Stimulated activated naive CD8-positive, alpha-beta T cell treated with anti-CD3 and anti-CD28 coated beads, Interleukin-15, Interleukin-2, amounts not matched to agents 100 U/mL and 50 U/mL, for 24 hours (primary cell): ENCODE measurements around the gene CIITA.
"Not testable (repeated sequence)": the region's sequence is repeated elsewhere in the genome, so short reads cannot be mapped to it uniquely, and the experiment has no call there.

Experiments used
- ATAC-seq: fragments of 150-1000 bp; cut with Tn5 transposase; one replicate; pipeline ENCODE4 v1.10.0; 2021
- DNase-seq: peaks from one replicate; pipeline ENCODE4 v3.0.0; 2021

The CIITA gene

DNA sequence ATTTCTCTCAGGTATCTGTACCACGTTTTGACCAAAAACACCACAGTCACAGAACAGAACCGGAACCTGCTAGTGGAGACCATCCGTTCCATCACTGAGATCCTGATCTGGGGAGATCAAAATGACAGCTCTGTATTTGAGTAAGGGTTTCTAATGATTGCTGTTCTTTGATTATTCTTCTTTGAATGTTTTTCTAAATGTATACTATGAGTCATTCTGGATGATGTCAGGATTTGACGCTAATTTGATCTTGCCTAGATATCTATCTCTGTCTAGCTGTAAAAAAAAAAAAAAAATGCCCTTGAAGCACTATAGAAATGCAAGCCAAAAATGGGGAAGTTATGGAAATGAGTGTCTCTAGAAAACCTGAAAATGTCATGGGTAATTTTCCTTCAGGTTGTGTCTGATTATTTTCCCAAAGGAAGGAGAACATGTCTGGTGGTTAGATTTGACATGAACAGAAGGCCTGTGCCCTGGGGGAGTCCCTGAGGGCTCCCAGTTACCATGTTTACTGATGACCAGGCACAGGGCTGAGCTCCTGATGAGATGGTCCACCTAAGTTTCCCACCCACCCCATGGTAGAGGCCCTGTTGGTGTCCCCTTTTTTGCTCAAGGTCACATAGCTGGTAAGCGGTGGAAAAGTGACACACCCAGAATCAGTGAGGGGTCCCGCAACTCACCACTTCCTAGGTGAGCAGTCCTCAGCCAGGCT lies 80.9 kb downstream of the CIITA start:
- DNase-seq = no peak
- peak; percentile 78 for ATAC-seq

GRCh38 chr16:10959161-10959560 lies 82.2 kb downstream of the CIITA start:
- ATAC-seq = no peak
- no peak for DNase-seq

GRCh38 chr16:10961231-10961630 lies 84.2 kb downstream of the CIITA start:
- ATAC-seq (no peak), DNase-seq (no peak)

- peak; percentile 42 for ATAC-seq
- DNase-seq = peak; percentile 90
Measured at GRCh38 chr16:10964039-10964890, 87.3 kb downstream of the CIITA start.

DNA sequence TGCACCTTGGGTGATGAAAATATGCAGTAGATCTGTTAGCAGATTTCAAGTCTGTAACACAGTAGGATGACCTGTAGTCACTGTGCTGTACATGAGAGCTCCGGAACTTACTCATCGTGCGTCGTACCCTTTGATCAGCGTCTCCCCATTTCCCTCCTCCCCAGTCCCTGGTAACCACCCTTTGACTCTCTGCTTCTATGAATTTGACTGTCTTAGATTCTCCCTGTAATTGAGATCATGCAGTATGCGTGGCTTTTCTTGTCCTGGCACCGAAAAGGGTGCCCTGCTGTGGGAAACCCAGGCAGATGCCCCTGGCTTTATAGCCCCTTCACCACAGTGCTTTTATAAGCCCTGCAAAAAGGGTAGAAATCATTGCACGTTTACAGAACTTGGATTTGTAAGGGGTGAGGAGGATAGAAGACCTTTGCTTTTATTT lies 87.9 kb downstream of the CIITA start:
- ATAC-seq (peak; percentile 85), DNase-seq (peak; percentile 51)

DNA sequence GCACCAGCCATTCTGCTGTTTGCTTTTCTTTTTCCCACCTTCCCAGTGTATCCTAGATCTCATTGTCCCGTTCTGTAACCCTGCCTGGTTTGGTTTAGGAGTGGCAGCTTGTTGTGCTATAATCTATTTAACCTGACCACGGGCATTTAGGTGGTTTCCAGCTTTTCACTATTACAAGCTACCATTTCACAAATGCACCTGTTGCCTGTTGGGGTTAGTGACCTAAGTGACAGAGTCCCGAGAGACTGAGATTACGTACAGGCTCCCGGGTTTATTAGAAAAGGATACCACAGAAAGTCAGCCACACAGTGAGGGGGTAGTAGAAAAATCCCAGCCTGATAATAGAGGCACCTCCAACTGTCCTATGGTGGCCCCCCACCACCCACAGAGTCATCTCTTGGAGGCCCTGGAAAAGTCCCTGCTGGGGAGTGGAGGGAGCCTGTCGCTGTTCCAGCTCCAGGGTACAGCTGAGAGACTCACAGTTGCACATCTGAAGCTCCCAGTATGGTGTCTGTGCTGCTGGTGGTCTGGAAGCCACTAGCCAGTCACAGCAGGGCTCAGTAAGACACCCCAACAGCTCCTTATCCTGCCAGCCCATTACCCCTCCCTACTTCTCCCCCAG lies 88.5 kb downstream of the CIITA start:
- ATAC-seq (peak; percentile 41), DNase-seq (peak; percentile 52)

GRCh38 chr16:10966129-10966528 lies 89.1 kb downstream of the CIITA start:
- no peak for DNase-seq
- no peak for ATAC-seq

DNA sequence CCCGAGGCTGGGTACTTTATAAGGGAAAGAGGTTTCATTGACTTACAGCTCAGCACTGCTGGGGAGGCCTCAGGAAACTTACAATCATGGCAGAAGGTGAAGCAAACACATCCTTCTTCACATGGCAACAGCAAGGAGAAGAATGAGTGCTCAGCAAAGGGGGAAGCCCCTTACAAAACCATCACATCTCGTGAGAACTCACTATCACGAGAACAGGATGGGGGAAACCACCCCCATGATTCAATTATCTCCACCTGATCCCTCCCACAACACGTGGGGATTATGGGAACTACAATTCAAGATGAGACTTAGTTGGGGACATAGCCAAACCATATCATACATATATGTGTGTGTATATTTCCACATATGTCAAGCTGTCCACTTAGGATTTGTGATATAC lies 89.6 kb downstream of the CIITA start:
- not testable (repeated sequence) for DNase-seq, ATAC-seq

DNA sequence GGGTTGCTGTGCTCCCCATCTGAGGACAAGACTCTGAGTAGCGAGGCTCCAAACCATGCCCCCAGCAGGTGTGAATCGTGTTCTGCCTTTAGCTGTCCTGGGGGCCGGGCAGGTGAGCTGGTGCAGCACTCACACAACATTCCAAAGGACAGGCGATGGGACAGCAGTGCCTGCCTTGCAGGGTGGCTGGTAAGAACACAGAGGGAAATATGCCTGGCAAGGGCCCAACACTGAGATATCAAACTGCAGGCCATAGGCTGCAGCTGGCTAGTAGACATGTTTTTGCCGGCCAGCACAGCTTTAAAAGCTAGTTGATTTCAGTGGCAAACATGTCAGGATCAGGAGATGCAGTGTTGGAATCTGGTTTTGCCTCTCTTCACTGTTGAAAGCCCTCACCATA lies 91.0 kb downstream of the CIITA start:
- no peak for DNase-seq
- ATAC-seq = no peak

- no peak for ATAC-seq
- DNase-seq = no peak
Measured at GRCh38 chr16:10968498-10968897, 91.5 kb downstream of the CIITA start.

- DNase-seq = no peak
- no peak for ATAC-seq
Measured at GRCh38 chr16:10969615-10970014, 92.6 kb downstream of the CIITA start.

- no peak for ATAC-seq
- DNase-seq = no peak
Measured at GRCh38 chr16:10970065-10970464, 93.1 kb downstream of the CIITA start.

DNA sequence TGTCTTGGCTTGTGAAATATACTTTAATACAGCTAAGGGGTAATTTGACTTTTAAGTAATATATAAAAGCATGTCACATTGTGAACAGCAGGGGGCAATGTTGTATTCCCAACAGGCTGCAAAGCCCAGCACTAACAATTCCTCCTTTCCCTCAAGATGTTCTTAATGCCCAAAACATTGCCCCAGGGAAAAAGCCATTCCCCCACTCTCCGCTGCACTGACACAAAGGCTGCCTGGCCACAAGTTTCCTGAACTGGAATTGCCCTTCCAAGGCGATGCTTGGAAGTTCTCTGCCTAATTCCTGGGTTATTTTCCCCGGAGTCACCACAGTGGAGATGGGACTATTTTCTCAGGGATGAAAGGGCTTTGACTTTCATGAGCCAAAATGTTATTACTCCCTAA lies 94.6 kb downstream of the CIITA start:
- DNase-seq = no peak
- no peak for ATAC-seq

DNA sequence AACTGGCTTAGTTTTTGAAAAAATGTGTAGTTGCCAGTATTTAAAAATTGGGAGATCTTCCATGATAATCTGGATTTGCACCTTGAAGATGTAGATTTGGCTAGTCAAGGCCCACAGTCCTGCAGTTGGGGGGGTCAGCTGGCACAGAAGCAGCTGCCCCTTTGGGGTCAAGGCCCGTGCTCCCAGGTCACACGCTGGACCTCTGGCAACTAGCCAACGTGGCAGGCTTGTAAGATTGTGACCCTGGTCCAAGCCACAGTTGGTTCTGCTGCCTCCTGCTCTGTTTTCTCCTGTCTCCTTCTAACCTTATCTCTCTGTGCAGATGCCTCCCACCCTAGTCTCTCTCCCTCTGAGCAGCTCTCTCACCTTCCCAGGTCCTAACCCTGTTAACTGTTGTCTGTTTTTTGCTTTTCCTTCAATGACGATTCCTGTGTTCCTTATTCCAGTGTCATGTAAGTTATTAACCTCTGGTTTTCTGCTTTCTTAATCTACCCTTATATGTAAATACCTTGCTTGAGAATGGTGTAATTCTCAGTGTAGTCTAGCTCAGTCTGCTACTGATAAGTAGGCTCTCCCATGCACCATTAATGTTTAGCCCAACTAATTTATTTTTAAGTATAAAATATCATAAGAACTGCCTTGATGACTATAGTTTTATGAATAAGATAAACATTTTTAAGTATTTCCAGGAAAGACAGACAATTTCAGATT lies 95.3 kb downstream of the CIITA start:
- DNase-seq = no peak
- no peak for ATAC-seq

DNA sequence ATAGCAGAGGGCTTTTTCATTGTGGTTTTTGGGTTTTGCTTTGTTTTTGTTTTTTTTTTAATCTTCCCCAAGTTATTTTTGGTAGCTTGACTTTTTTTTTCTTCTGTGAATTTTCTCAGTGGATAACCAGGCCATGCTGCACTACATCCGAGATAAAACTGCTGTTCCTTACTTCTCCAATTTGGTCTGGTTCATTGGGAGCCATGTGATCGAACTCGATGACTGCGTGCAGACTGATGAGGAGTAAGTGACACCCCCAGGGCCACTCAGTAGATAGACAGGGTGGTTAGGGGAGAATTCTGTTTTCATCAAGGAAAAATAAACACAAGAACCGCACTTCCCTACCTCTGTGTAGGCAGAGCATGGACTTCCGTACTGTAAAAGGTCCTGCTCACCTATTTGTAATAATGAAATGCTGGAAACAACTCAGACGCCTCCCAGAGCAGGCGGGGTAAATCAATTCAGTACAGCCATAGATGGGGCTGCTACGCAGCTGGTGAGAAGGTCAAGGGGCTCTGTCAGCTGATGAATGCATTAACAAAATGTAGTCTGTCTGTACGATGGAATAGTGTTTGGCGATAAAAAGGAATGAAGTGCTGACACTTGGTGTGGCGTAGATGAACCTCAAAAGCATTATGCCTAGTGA lies 95.9 kb downstream of the CIITA start:
- DNase-seq (no peak), ATAC-seq (no peak)

GRCh38 chr16:10976634-10977033 lies 99.6 kb downstream of the CIITA start:
- no peak for ATAC-seq

DNA sequence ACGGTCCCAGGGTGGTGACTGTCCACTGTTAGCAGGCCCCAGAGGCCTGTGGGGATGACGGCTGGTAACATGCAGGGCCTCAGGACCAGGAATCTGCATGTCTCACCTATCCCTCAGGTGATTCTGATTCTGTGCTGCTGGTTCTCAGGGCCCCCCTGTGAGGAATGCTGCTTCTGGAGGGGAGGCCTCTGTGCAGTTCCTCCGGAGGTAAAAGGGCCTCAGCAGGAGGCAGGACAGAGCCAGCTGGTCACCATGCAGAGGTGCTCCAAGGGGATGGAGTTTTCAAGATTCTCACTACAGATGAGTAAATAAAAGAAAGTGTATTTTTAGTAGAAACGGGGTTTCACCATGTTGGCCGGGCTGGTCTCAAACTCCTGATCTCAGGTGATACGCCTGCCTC lies 101.1 kb downstream of the CIITA start:
- DNase-seq (no peak), ATAC-seq (no peak)

More at GRCh38 chr16:10976634-10977033, 99.6 kb downstream of the CIITA start:
- DNase-seq = no peak

GRCh38 chr16:10978871-10979446 lies 102.0 kb downstream of the CIITA start:
- DNase-seq (no peak), ATAC-seq (no peak)

- ATAC-seq (no peak), DNase-seq (no peak)
Measured at GRCh38 chr16:10979717-10980601, 103.0 kb downstream of the CIITA start.

DNA sequence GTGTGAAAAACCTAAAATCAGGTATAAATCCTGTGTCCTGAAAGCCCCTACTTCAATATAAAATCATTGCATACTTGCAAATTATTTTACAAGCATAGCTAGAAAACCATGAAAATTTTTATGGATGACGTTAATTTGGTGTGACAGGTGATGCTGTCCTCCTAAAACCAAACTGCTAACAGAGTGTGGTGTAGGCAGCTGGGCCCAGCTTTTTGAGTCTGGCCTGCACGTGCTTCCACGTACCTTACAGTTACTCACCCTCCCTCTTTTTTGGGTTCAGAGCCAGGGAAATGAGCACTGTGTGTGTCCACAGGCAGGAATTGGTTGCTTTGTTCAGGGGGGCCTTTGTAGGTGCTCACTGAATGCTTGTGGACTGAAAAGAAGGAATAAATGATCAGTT lies 103.8 kb downstream of the CIITA start:
- DNase-seq (no peak), ATAC-seq (no peak)
